GOT3 (cell line): ENCODE results near the gene GNG8.

Experiments
- DNase-seq: peaks from one replicate; lab custom pipeline; 2025; ENCODE audit warnings: mixed read lengths; lab: John Stamatoyannopoulos, UW

The GNG8 gene

DNA sequence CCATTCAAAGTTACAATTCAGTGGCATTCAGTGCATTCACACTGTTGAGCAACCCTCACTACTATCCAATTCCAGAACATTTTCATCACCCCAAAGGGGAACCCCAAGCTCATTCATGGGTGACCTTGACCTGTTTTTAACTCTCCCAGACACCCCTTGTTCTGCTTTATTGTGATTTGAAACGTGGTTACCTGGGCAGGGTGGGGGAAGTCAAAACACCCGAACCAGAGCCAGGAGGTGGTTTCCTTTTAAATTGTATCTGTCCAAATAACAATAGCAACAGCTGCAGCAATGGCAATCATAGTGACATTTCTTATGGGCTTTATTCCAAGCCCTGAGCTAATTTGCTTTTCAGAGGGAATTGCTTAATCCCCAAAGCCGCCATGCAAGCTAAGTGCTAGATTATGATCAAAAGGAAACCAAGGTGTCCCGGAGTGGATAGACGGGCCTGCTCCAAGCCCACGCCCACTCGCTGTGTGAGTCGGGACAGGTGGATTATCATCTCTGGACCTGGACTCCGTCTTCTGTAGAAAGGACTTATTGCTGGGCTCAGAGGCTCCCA is 17.3 kb downstream of the GNG8 start:
- no peak for DNase-seq

DNA sequence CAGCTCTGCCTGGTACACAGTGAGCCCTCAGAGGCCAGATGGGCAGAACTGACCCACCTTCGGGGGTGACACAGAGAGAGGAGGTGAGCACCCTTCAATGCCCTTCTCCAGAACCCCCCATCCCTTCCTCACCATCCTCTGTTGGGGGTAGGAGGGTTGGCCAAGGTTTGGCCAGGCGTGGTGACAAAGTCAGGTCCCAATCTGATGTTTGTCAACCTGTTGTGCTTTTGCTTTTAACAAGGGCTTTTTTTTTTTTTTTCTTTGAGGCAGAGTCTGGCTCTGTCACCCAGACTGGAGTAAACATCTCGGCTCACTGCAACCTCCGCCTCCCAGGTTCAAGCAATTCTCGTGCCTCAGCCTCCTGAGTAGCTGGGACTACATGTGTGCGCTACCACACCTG is 18.4 kb downstream of the GNG8 start:
- DNase-seq = no peak

DNA sequence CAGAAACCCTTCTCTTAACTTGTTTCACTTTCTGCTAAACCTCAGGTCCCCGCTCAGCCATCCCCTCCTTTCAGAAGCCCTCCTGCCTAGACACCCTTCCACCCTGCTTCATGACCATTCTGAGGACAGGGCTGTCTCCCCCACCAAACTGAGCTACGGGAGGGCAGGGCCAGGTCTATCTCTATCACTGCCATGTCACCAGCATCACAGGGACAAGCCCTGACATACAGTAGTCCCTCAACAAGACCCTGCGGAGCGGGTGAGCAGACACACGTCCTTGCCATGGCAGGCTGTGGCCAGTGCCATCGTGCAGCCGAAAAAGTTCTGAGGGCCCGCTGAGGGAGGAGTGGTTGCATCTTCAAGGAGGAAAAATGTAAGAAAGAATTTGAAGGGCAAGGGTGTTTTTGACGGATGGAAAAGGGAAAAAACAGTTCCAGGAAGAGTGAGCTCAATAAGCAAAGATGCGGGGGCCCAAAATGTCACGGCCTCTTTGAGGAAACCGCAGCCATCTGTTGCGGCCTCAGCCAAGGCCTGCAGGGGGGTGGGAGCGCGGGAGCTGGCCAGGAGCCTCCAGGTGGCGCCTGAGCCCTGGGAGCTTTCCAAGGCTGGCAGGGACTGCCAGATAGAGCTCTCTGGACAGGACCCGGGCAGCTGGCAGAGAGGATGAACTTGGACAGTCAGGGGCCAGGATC is 19.2 kb downstream of the GNG8 start:
- DNase-seq = no peak

DNA sequence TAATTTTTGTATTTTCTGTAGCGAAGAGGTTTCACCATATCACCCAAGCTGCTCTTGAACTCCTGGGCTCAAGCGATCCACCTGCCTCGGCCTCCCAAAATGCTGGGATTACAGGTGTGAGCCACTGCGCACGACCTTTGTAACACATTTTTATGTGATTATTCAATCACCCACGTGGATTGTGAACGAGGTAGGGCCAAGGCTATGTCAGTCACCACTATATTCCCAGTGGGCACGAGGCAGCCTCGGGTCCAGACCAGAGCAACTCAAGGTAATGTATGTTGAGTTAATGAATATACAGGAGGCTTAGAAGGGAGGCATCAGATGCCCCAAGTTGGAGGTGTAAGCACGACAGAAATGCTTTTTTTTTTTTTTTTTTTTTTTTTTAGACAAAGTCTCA is 20.0 kb downstream of the GNG8 start:
- DNase-seq = no peak

DNA sequence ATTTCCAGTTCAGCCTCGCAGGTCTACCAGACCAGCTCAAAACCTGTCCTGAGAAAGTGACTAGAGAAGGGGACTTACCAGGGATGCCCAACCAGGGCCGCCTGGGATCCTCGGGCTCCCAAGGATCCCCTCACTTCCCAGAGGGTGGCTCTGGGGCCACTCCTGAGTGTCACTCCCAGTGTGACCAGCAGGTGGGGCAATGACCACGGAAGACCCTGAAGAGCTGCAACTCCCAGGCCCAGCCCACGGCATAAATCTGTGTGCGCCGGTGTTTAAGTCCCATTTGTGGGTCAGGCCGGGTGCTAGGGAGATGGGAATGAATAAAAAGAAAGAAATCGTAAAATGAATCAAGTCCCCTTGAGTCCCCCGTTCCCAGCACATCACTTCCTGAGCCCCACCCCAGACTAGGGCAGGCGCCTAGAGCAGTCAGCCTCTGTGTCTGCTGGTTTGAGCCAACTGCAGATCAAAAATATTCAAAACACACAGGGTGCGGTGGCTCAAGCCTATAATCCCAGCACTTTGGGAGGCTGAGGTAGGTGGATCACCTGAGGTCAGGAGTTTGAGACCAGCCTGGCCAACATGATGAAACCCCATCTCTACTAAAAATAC is 21.8 kb downstream of the GNG8 start:
- peak; percentile 34 for DNase-seq

DNA sequence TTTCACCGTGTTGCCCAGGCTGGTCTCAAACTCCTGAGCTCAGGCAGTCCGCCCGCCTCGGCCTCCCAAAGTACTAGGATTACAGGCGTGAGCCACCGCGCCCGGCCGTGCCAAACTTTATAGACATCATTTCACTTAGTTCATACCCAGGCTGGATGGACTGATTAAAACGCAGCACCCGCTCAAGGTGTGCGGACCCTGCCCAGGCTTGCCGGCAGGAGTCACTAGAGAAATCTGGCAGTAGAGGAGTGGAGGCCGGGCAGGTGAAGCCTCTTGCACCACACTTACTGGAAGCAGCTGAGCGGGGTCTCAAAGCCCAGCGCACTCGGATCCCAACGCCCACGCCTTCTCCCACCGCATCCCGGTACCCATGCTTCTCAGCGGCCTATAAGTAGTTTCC is 22.5 kb downstream of the GNG8 start:
- no peak for DNase-seq

DNA sequence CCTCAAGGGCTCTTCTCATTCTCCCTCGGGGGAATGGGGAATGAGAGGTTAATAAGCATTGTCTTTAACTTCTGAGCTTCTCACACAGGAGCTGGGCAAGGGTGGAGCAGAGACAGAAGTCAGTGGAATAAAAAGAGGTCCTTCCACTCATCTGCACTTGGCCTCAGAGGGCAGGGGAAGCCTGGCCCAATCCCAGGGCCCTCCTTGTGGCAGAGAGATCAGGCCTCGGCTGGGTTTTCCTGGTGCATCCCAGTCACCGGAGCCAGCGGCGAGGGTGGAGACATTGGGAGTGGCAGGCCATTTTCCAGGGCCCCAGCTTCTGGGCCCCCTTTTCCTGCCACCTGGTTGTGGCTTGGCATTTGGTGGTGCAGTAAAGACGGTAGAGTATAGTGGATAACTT is 24.2 kb downstream of the GNG8 start:
- DNase-seq = no peak

DNA sequence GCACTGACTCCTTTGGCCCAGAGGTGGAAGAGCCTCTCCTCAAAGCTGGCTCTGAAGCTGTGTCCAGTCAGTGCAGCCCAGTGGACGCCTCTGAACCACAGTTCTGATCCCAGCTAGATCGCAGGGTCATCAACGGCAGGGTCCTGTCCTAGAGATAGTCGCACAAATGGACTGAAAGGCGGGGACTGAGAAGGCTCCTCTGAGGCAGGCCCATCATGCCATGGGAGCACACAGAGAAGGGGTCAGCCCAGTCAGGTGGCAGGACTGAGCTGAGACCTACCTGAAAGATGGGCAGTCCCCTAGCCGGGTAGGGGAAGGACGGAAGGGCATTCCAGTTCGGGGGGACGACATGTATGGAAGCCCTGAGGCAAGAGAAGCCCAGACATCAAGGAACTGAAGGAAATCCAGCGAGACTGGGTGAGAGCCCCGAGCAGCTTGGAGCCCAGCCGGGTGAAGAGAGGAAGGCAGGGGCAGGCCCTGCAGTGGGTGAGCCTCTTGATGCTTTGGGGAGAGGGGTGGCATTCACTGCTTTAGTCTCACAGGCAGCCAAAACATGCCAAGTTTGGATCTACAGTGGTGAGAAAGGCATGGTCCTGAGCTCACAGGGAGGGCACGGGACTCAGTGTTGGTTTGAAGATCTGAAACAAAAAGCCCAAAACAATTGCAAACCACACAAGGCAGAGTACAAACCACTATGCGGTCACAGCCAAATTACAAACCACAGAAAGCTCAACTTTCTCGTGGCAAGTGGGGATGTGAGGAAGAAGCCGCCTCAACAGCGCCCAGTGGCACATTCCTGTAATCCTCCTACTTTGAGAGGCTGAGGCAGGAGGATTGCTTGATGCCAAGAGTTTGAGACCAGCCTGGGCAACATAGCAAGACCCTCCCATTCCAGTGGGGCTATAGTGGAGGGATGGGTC is 24.9 kb downstream of the GNG8 start:
- DNase-seq = no peak

DNA sequence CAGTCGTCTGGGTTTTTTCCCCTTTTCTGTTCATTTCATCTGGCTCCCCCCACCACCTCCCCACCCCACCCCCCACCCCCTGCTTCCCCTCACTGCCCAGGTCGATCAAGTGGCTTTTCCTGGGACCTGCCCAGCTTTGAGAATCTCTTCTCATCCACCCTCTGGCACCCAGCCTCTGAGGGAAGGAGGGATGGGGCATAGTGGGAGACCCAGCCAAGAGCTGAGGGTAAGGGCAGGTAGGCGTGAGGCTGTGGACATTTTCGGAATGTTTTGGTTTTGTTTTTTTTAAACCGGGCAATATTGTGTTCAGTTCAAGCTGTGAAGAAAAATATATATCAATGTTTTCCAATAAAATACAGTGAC is 25.6 kb downstream of the GNG8 start:
- DNase-seq = no peak

DNA sequence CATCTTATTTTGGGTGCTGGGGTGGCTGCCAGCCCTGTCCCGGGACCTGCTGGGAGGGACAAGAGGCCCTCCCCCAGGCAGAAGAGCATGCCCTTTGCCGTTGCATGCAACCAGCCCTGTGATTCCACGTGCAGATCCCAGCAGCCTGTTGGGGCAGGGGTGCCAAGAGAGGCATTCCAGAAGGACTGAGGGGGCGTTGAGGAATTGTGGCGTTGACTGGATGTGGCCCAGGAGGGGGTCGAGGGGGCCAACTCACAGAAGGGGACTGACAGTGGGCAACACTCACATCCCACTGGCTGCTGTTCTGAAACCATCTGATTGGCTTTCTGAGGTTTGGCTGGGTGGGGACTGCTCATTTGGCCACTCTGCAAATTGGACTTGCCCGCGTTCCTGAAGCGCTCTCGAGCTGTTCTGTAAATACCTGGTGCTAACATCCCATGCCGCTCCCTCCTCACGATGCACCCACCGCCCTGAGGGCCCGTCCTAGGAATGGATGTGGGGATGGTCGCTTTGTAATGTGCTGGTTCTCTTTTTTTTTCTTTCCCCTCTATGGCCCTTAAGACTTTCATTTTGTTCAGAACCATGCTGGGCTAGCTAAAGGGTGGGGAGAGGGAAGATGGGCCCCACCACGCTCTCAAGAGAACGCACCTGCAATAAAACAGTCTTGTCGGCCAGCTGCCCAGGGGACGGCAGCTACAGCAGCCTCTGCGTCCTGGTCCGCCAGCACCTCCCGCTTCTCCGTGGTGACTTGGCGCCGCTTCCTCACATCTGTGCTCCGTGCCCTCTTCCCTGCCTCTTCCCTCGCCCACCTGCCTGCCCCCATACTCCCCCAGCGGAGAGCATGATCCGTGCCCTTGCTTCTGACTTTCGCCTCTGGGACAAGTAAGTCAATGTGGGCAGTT is 26.2 kb downstream of the GNG8 start:
- no peak for DNase-seq

DNA sequence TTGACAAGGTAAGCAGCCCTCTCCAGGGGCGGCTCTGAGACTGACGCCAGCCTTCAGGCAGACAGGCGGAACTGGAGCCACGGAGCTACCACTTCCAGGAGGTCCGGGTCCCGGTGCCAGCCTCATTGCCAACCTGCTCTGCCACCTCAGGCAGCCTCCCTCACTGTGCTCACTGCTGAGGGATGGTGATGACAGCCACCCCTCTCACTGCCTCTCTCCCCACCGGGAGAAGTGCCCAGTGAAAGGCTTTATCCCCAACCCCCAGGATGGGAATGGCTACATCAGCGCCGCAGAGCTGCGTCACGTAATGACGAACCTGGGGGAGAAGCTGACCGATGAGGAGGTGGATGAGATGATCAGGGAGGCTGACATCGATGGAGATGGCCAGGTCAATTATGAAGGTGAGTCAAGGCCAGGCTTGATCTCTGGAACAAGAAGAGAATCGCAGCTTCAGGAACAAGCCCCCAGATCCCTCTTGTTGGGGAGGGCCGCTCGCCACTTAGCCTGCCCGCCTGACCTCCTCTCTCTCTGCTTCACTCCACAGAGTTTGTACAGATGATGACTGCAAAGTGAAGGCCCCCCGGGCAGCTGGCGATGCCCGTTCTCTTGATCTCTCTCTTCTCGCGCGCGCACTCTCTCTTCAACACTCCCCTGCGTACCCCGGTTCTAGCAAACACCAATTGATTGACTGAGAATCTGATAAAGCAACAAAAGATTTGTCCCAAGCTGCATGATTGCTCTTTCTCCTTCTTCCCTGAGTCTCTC is 27.2 kb downstream of the GNG8 start:
- DNase-seq = no peak

DNA sequence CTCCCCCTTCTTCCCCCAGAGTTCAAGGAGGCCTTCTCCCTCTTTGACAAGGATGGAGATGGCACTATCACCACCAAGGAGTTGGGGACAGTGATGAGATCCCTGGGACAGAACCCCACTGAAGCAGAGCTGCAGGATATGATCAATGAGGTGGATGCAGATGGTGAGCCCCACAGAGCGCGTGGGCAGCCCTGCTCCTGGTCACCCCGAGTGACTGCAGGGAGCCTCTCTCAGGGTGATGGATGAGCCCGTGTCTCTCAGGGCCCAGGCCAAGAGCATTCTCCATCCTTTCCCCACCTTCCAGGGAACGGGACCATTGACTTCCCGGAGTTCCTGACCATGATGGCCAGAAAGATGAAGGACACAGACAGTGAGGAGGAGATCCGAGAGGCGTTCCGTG is 27.8 kb downstream of the GNG8 start:
- no peak for DNase-seq

DNA sequence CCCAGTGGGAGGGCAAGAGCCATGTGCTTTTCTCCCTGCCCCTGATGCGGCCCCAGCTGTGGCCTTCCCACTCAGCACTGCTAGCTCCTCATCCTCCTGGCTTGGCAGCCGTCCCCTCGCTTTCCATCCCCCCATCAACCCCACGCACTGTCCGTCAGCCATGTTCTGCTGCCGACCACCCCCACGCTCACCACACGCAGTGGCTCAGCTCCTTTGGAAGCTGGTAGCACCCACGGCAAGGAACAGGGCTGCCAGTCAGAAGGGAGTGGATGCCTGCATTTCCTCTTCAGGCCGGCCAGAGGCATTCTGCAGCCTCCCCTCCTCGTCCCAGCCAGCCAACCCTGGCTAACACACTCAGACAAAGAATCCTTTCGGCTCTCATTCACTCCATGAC is 28.6 kb downstream of the GNG8 start:
- no peak for DNase-seq

DNA sequence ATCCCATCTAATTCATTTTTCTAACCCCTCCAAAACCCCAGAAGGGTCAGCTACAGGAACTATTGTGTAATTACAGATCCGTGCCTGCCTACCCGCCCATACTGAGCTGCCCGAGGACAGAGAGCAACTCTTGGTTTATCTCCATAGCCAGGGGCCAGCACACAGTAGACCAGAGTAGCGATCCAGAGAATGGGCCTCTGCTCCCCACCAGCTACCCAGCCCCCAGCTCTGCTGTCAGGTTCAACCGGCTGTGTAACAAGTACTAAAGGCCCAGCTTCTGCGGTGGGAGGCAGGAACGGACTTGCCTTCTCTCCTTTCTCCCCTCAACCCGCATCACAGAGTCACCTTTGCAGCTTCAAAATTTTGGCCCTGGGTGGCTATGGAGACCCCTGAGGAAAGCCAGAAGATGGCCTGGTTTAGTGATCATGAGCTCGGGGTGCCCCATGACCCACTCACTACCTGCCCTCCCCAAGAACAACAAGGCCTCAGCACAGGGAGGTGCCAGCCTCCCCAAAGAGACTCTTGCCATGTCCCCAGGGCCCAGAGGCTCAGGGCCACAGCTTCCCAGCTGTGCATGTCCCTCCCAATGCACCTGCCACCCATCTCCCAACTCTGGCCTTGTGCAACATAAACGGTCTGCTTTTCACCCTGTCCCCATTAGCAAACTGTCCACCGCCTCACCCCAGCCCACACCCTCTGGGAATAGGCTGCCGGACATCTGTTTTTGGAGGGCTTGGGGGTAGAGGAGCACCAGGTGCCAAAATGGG is 29.1 kb downstream of the GNG8 start:
- DNase-seq = no peak

DNA sequence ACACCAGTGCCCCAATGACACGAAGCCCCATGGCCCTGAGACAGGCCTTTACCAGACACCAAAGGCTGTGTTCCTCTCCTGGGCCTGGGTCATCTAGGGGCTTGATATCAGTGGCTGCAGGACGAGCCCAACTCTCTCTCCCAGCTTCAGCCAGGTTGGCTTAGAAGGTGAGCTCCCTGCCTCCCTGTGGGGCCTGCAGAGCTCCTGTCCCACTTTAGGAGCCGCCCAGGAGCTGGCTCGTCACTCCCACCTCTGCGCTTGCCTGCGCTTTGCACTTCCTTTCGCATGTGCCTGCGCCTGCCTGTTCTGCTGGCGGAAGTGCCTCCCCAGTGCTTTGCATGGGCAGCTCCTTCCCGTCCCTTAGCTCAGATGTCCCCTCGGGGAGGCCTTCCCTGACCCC is 30.0 kb downstream of the GNG8 start:
- DNase-seq = no peak

DNA sequence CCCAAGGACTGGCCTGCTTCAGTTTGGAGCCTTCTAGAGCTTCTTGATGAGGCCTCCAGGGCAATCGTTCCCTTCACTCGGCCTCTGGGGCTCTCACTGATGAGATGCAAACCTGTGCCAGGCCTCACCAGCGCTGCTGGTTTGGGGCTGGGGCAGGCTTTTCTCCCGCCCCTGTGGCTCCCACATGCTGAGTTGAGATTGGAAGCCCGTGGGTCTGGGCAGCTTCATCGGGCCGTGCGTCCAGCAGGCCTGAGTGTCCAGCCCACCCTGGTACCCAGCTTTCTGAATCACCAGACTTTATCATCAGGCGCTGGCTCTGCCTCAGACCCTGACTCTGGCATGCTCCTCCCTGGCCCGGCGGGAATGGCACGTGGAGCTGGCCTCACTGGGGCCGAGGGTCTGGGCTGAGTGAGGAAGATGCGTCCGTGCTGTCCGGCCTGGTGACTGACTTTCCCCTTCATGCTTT is 30.6 kb downstream of the GNG8 start:
- no peak for DNase-seq

DNA sequence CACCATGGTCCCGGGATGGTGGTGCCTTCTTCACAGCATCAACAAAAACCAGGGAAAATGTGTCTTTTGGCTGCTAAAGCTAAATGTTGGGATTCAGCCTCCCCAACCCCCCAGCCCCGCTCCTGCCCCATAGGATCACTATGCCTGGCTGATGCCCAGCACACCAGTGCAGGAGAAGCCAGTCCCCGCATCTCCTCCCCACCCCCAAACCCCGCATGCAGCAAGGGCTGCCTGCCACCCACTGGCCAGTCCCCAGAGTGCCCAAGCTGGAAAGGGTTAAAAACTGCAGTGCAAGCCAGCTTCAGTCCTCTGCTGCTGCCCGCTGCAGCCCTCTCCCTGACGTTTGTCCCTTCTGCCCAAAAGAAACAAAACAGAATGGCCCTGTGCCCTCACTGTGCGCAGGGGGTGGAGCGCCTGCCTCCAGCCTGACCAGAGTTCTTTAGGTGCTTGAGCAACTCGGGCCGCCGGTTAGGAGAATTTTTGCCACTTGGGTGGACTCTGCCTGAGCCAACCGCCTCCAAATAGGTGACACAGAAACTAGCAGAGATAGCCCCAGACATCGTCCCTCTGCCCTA is 31.1 kb downstream of the GNG8 start:
- no peak for DNase-seq

DNA sequence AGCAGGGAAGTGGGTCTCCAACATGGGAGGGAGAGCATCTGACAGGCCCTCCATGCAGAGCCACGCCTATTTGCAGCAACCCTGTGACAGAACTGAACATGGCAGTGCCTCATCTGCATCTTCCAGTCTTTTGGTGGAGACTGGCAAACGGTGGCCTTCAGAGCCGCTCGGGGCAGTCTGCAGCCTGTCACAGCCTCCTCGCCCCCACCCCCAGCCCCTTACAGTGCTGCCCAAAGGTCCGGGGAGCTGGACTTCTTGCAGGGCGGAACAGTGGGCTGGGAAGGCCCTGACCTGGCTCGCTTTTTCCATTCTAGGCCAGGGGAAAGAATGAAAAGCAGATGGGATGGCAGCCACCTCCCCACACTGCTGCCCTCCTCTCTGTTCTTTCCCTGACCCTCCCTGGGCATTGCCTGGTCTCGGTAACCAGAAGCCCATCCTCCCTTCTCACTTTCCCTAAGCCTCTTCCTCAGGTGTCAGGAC is 32.2 kb downstream of the GNG8 start:
- no peak for DNase-seq

DNA sequence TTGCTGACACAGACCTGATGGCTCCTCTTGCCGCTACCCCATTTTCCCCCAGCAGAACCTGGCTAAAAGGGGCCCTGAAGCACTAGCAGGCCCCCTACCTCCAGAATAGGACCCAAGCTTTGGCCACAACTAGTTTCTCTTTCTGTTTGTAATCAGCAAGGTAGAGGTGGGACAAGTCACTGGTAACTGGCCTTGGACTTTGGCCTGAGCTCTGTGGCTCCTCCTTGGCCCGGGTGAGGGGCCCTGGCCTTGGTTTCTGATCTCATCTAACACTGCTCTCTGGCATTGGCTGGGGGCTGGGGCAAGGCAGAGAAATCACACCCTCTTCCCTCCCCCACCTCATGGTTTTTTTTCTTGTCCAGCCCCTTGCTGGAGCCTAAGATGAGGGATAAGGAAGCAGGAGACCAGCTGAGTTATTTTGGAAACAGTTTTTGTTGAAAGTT is 32.8 kb downstream of the GNG8 start:
- DNase-seq = no peak
